Pancreas (tissue), 10 donors: ENCODE results near the gene MLEC. TPM values are rescaled to one million over a fixed set of nuclear protein-coding genes. Genes with fewer than 3 reads are reported as not detected.

Experiments
- ATAC-seq, 4 donors: fragments of 200-7000 bp; cut with Tn5 transposase; one replicate each; pipeline versions ENCODE4 v1.8.0 to v1.9.1; 2020; ENCODE audit warnings: mild to moderate bottlenecking in 4 of 4, moderate library complexity in 4 of 4
- DNase-seq, 6 donors: peaks; one replicate each; pipeline ENCODE4 v3.0.0-alpha.2; 2020
- FAIRE-seq: peaks from 2 replicates; lab custom pipeline; 2012; peaks lifted over from hg19 to GRCh38; lab: Jason Lieb, UNC
- H3K27ac ChIP-seq, 4 donors: fragments of 200-600 bp; sonication (generic); 1 replicate in 3 of 4; 2 replicates in 1 of 4; pipeline versions ENCODE4 v1.5.0 to v1.8.0; 2020
- H3K27me3 ChIP-seq, 4 donors: fragments of 200-600 bp; one replicate each; pipeline ENCODE4 v1.8.0; 2021
- H3K36me3 ChIP-seq, 3 donors: fragments of 200-600 bp; sonication (generic) in 1 of 3; one replicate each; pipeline versions ENCODE4 v1.5.0 to v1.8.0; 2020 to 2021
- H3K4me1 ChIP-seq, 3 donors: fragments of 200-600 bp; one replicate each; pipeline ENCODE4 v1.8.0; 2021
- H3K4me3 ChIP-seq, 4 donors: fragments of 200-600 bp; sonication (generic) in 2 of 4; one replicate each; pipeline versions ENCODE4 v1.5.0 to v1.8.0; 2020 to 2021
- H3K9me3 ChIP-seq, 4 donors: fragments of 200-600 bp; one replicate each; pipeline ENCODE4 v1.8.0; 2021
- WGBS, 2 donors: extraction: QIAGEN DNeasy Blood & Tissue Kit; methylation state at CpG; one replicate each; pipeline ENCODE4 v1.1.7; 2013; 5-methylcytosine and 5-hydroxymethylcytosine counted together
- intact Hi-C, 3 donors: fragments of 100-400 bp; cut with DNase I; formaldehyde crosslinking; loops; one replicate each; pipeline versions ENCODE4 v1.11.1 to v1.14.2; 2022
- polyA plus RNA-seq, 2 donors: library from polyadenylated mRNA; stranded (reverse); fragments of 200-250 nt; gene quantifications; one replicate each; pipeline ENCODE4 v1.2.3, GENCODE V29; 2013
- total RNA-seq, 6 donors: library from RNA; stranded (reverse); fragmentation: NEBNext Ultra II Directional in 4 of 6; extraction: Animal tissue kit (Norgen Biotek cat#: 25700) in 4 of 6; gene quantifications; one replicate each; pipeline versions ENCODE4 v1.2.1 to v1.2.4, GENCODE V29; 2021 to 2023
- TF ChIP-seq, protein P1 (sequence below), 4 donors: fragments of 200-600 bp; sonication (generic) in 3 of 4; IDR thresholded peaks; one replicate each; pipeline versions ENCODE4 v1.5.0 to v1.8.0; 2021; ENCODE audit warnings: antibody characterized with exemption in 4 of 4
- donor health status: healthy with polysubstance abuse.
- donor health status: DM: no; HTN: no; CAD: no; lungs with moderate emphysema.
- donor health status: DM: no; HTN: no; CAD: no.
- donor health status: control.
- donor health status: control.
- donor health status: Bipolar disorder and iron deficiency.
- donor health status: DM: yes; HTN: yes; CAD: no.
- donor health status: DM: no; HTN: no; CAD: no.
- donor health status: DM: no; HTN: no; CAD: no.
- donor health status: DM: yes; HTN: yes; CAD: no.

Gene MLEC
- total and polyA plus RNA-seq, 8 donors, result 25.8 to 124 (median 91.5) TPM

DNA sequence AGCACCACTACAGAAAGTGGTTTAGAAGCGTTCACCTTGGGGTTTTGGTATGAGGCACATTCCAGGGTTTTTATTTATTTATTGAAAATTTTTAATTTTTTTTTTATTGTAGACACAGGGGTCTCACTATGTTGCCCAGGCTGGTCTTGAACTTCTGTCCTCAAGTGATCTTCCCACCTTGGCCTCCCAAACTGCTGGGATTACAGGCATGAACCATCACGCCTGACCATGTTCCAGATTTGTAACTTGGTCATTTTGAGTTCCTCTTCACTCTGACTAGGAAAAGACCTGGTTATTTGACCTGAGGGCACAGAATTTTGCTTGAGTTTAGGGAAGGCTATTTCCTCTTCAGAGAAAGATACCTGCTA is 3.1 kb downstream of the MLEC start:
- Histone ChIP-seq H3K27me3 (no peaks in the 10 kb centered on the region), H3K27ac (peak overlapping the region in 1 of 4 donors; percentile 19), H3K4me1 (peaks cover 11 to 33% (median 24%) of the 10 kb centered on the region in 3 donors), H3K36me3 (peaks cover 0 to 11% (median 6%) of the 10 kb centered on the region in 3 donors), H3K4me3 (peak overlapping the region in 1 of 4 donors; percentile 99), H3K9me3 (no peaks in the 10 kb centered on the region)
- TF ChIP-seq, protein P1, sequence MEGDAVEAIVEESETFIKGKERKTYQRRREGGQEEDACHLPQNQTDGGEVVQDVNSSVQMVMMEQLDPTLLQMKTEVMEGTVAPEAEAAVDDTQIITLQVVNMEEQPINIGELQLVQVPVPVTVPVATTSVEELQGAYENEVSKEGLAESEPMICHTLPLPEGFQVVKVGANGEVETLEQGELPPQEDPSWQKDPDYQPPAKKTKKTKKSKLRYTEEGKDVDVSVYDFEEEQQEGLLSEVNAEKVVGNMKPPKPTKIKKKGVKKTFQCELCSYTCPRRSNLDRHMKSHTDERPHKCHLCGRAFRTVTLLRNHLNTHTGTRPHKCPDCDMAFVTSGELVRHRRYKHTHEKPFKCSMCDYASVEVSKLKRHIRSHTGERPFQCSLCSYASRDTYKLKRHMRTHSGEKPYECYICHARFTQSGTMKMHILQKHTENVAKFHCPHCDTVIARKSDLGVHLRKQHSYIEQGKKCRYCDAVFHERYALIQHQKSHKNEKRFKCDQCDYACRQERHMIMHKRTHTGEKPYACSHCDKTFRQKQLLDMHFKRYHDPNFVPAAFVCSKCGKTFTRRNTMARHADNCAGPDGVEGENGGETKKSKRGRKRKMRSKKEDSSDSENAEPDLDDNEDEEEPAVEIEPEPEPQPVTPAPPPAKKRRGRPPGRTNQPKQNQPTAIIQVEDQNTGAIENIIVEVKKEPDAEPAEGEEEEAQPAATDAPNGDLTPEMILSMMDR (IDR thresholded peaks at IDR 0.05), result no peak
- WGBS, 2 donors, result 55 to 69% methylated on average over 2 of the region's 2 CpGs
- no peak for ATAC-seq
- DNase-seq, result no peak
- FAIRE-seq, result no peak
- intact Hi-C loops, result no loop called here

DNA sequence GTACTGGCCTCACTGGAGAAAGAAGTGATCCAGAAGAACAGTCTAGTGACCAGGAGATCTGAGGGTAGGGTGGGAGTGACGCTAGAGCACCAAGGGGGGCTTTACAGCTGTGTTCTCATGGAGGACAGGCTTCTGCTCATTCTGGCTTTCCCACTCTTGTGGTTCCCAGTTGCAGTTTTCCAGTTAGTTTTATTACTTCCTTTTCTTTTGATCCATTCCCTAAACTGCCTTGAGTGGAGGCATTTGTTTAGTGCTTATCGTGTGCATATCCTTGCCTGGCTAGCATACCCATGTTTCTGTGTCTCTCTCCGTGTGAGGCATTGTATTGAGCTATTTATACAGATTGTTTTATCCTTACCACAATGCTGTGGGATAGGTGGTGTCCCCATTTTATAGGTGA is 4.0 kb downstream of the MLEC start:
- H3K27me3 ChIP-seq, result no peaks in the 10 kb centered on the region
- no peak overlapping the region for H3K4me3 ChIP-seq
- TF ChIP-seq, protein P1 (IDR thresholded peaks at IDR 0.05), result no peak
- ATAC-seq (no peak), DNase-seq (no peak), FAIRE-seq (no peak)
- H3K9me3 ChIP-seq, result no peaks in the 10 kb centered on the region
- WGBS, 2 donors, result 32 to 38% methylated on average over 3 of the region's 3 CpGs
- no peak overlapping the region for H3K27ac ChIP-seq
- H3K4me1 ChIP-seq, result peaks cover 11 to 33% (median 24%) of the 10 kb centered on the region in 3 donors
- intact Hi-C loops, result no loop called here
- peaks cover 0 to 19% (median 11%) of the 10 kb centered on the region in 3 donors for H3K36me3 ChIP-seq

DNA sequence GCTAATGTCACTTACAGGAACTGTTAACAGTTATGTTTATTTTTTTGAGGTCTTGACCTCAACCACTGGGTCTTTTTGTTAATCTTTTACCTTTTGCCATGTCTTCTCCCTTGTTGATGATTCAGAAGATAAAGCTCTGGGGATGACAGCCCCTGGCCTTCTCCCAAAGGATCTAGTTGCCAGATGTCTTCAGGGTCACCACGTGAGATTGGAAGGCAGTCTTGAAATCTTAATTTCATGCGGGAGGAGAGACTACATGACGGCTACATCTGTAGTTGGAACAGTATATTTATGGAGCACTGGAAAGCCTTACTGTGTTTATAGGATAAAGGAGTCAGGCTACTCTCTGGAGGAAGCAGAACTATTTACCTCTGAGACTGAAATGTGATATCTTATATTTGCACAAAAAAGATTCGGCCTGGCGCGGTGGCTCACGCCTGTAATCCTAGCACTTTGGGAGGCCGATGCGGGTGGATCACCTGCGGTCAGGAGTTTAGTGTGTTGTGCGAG is 5.6 kb downstream of the MLEC start:
- WGBS, 2 donors, result 43 to 49% methylated on average over 11 of the region's 11 CpGs
- Histone ChIP-seq H3K4me1 (peaks cover 11 to 33% (median 24%) of the 10 kb centered on the region in 3 donors), H3K27me3 (no peaks in the 10 kb centered on the region), H3K4me3 (no peak overlapping the region), H3K27ac (peak overlapping the region in 2 of 4 donors; percentile 29 to 58), H3K36me3 (peaks cover 0 to 31% (median 25%) of the 10 kb centered on the region in 3 donors), H3K9me3 (no peaks in the 10 kb centered on the region)
- FAIRE-seq, result no peak
- TF ChIP-seq, protein P1 (IDR thresholded peaks at IDR 0.05), result no peak
- ATAC-seq, result peak in 3 of 4 donors; percentile 4 to 9 (median 5)
- intact Hi-C loops, result no loop called here
- no peak for DNase-seq

DNA sequence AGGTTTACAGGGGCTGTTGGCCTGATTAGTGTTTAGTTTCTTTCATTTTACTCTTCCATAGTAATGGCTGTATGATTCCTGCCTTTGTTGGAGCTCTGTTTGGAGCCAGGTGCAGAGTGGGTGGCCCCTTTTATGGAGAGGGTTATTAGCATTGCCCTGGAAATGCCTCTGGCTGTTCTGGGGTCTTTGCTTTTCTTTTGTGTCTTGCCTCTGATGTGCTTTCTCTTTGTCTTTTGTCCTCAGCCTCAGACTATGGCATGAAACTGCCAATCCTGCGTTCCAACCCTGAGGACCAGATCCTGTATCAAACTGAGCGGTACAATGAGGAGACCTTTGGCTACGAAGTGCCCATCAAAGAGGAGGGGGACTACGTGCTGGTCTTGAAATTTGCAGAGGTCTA is 6.9 kb downstream of the MLEC start:
- peaks cover 11 to 33% (median 24%) of the 10 kb centered on the region in 3 donors for H3K4me1 ChIP-seq
- H3K36me3 ChIP-seq, result peaks cover 0 to 43% (median 37%) of the 10 kb centered on the region in 3 donors
- ATAC-seq (no peak), DNase-seq (no peak), FAIRE-seq (no peak)
- no peaks in the 10 kb centered on the region for H3K9me3 ChIP-seq
- H3K27me3 ChIP-seq, result no peaks in the 10 kb centered on the region
- intact Hi-C loops, result no loop called here
- TF ChIP-seq, protein P1 (IDR thresholded peaks at IDR 0.05), result no peak
- no peak overlapping the region for H3K27ac ChIP-seq
- no peak overlapping the region for H3K4me3 ChIP-seq
- WGBS, 2 donors, result 87 to 88% methylated on average over 4 of the region's 4 CpGs

DNA sequence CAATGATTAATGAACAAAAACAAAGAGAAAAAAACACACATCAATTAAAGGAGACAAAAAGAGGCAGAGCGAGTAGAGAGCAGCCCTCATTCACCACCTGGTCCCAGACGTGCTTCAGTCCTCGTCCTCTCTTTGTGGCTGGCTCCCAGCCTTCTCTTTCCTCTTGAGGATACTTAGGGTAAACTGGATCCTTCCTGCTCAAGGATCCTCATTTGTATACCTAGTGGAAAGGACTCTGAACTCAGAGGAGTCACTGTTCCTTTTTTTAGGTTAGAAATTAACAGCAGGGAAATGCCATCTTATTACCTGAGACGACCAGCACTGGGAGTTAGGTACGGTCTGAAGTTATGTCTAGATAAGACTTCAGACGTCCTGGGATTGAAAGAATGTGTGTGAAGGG is 9.7 kb downstream of the MLEC start:
- DNase-seq, result no peak
- WGBS, 2 donors, result 62 to 69% methylated on average over 6 of the region's 6 CpGs
- H3K36me3 ChIP-seq, result peaks cover 0 to 50% (median 44%) of the 10 kb centered on the region in 3 donors

More for the DNA sequence above, 9.7 kb downstream of the MLEC start:
- FAIRE-seq, result no peak
- no peaks in the 10 kb centered on the region for H3K27me3 ChIP-seq
- H3K4me3 ChIP-seq, result no peak overlapping the region
- no peak overlapping the region for H3K27ac ChIP-seq
- no peak for ATAC-seq
- peaks cover 0 to 9% (median 9%) of the 10 kb centered on the region in 3 donors for H3K4me1 ChIP-seq
- TF ChIP-seq, protein P1 (IDR thresholded peaks at IDR 0.05), result no peak
- no peaks in the 10 kb centered on the region for H3K9me3 ChIP-seq
- intact Hi-C loops, result no loop called here
